HCT116 (cell line): Measurements from ENCODE around the gene PPP2R5A. TPM values are rescaled to one million over a fixed set of nuclear protein-coding genes. Genes with fewer than 3 reads are reported as not detected.

ENCODE experiments used
- ATAC-seq: fragments of 200-7000 bp; cut with Tn5 transposase; 2 replicates; pipeline ENCODE4 v1.9.1; 2020; ENCODE audit warnings: mild to moderate bottlenecking, moderate library complexity
- BruUV-seq: library from RNA; stranded (reverse); fragments of 400-500 nt; replicated peaks from 2 replicates; lab custom pipeline; 2021; lab: Mats Ljungman, UMichigan
- CTCF ChIA-PET: fragments of 300-600 bp; sonication (Branson Sonifier 250); formaldehyde crosslinking; loops from one replicate; lab custom pipeline; 2021; ENCODE audit warnings: antibody characterized with exemption; lab: Charles Lee
- POLR2A ChIA-PET: fragments of 300-600, 350-600 bp; sonication (Branson Sonifier 250); formaldehyde crosslinking; loops from one replicate; lab custom pipeline; 2021; ENCODE audit warnings: antibody characterized with exemption; lab: Charles Lee
- RAD21 ChIA-PET, 2 experiments: fragments of 300-600 bp; sonication (Branson Sonifier 250); formaldehyde crosslinking; loops; one replicate each; lab custom pipeline; 2023; ENCODE audit warnings: low total read pairs in 2 of 2; ENCODE audit not compliant: uncharacterized antibody in 2 of 2, unreplicated experiment in 2 of 2, low non-redundant PET in 1 of 2; lab: Charles Lee
- DNase-seq: peaks from one replicate; pipeline ENCODE4 v3.0.0-alpha.2; 2010; ENCODE audit warnings: low read depth, low spot score
- H2AFZ ChIP-seq: fragments of 200-600 bp; shearing (Covaris generic), sonication (generic); 2 replicates; pipeline ENCODE4 v1.6.1; 2017; ENCODE audit warnings: low read depth, mixed run types, mixed read lengths, antibody characterized with exemption, low read length; ENCODE audit not compliant: poor library complexity, severe bottlenecking
- H3K27ac ChIP-seq: 2 replicates; pipeline ENCODE4 v1.5.1; 2012; ENCODE audit warnings: low read depth, low read length
- H3K27me3 ChIP-seq: fragments of 200-600 bp; sonication (generic); 2 replicates; pipeline ENCODE4 v1.6.1; 2016; ENCODE audit warnings: mixed run types, low read length, mixed read lengths; ENCODE audit not compliant: insufficient read depth
- H3K36me3 ChIP-seq, 2 experiments: fragments of 200-500 bp in 1 of 2; fragments of 200-600 bp in 1 of 2; sonication (Bioruptor generic) in 1 of 2; sonication (generic) in 1 of 2; 2 replicates each; pipeline versions ENCODE4 v1.5.1 to v1.6.1; 2014 to 2016; ENCODE audit warnings: low read length in 2 of 2, inconsistent platforms in 1 of 2, mixed read lengths in 1 of 2, mixed run types in 1 of 2; ENCODE audit not compliant: insufficient read depth in 2 of 2, control insufficient read depth in 1 of 2
- H3K4me1 ChIP-seq, 2 experiments: fragments of 200-600 bp in 1 of 2; sonication (generic) in 1 of 2; 2 replicates each; pipeline versions ENCODE4 v1.5.1 to v1.6.1; 2012 to 2017; ENCODE audit warnings: low read length in 2 of 2, inconsistent platforms in 1 of 2, mild to moderate bottlenecking in 1 of 2, mixed read lengths in 1 of 2, mixed run types in 1 of 2, moderate library complexity in 1 of 2; ENCODE audit not compliant: insufficient read depth in 2 of 2, control insufficient read depth in 1 of 2
- H3K4me2 ChIP-seq: fragments of 200-600 bp; sonication (generic); 2 replicates; pipeline ENCODE4 v1.6.1; 2017; ENCODE audit warnings: mixed run types, low read length, mixed read lengths
- H3K4me3 ChIP-seq, 2 experiments: fragments of 200-600 bp in 1 of 2; sonication (generic) in 1 of 2; replicated peaks in 1 of 2; 2 replicates each; pipeline ENCODE4 v1.5.1; 2011 to 2016; ENCODE audit warnings: low read length in 2 of 2, control low read depth in 1 of 2, low read depth in 1 of 2, mild to moderate bottlenecking in 1 of 2, mixed read lengths in 1 of 2, mixed run types in 1 of 2
- H3K79me2 ChIP-seq: fragments of 200-600 bp; sonication (generic); 2 replicates; pipeline ENCODE4 v1.6.1; 2017; ENCODE audit warnings: mild to moderate bottlenecking, mixed run types, low read length, moderate library complexity, mixed read lengths; ENCODE audit not compliant: insufficient read depth
- H3K9ac ChIP-seq: fragments of 200-600 bp; sonication (generic); 2 replicates; pipeline ENCODE4 v1.6.1; 2016; ENCODE audit warnings: low read length, mixed read lengths
- H3K9me2 ChIP-seq: fragments of 200-600 bp; sonication (generic), shearing (Covaris generic); 2 replicates; pipeline ENCODE4 v1.6.1; 2017; ENCODE audit warnings: mixed run types, mild to moderate bottlenecking, moderate library complexity; ENCODE audit not compliant: insufficient read depth
- H3K9me3 ChIP-seq, 2 experiments: fragments of 200-500 bp in 1 of 2; fragments of 200-600 bp in 1 of 2; sonication (Bioruptor generic) in 1 of 2; sonication (generic) in 1 of 2; 2 replicates each; pipeline ENCODE4 v1.6.1; 2014 to 2017; ENCODE audit warnings: low read length in 2 of 2, mixed read lengths in 2 of 2, inconsistent platforms in 1 of 2, low read depth in 1 of 2, mild to moderate bottlenecking in 1 of 2, mixed run types in 1 of 2, moderate library complexity in 1 of 2; ENCODE audit not compliant: control insufficient read depth in 1 of 2, insufficient read depth in 1 of 2
- H4K20me1 ChIP-seq: fragments of 200-600 bp; sonication (generic), shearing (Covaris generic); 2 replicates; pipeline ENCODE4 v1.6.1; 2017; ENCODE audit warnings: mixed run types, mild to moderate bottlenecking, moderate library complexity; ENCODE audit not compliant: insufficient read depth
- CBX3 ChIP-seq: IDR thresholded peaks from 2 replicates; pipeline ENCODE4 v1.6.1; 2012; ENCODE audit warnings: low read depth
- CEBPB ChIP-seq: IDR thresholded peaks from 2 replicates; pipeline ENCODE4 v1.6.1; 2012; ENCODE audit warnings: low read depth
- EGR1 ChIP-seq: IDR thresholded peaks from 2 replicates; pipeline ENCODE4 v1.6.1; 2012; ENCODE audit warnings: low read depth
- EZH2 ChIP-seq: fragments of 200-600 bp; sonication (generic); IDR thresholded peaks from 2 replicates; pipeline ENCODE4 v1.6.1; 2017; ENCODE audit warnings: antibody characterized with exemption, mixed run types
- EZH2phosphoT487 ChIP-seq: fragments of 200-600 bp; IDR thresholded peaks from 2 replicates; pipeline ENCODE4 v1.6.1; 2018; ENCODE audit warnings: antibody characterized with exemption, borderline replicate concordance
- FOSL1 ChIP-seq: IDR thresholded peaks from 2 replicates; pipeline ENCODE4 v1.6.1; 2012; ENCODE audit warnings: low read depth
- JUND ChIP-seq: IDR thresholded peaks from 2 replicates; pipeline ENCODE4 v1.6.1; 2012
- RAD21 ChIP-seq: IDR thresholded peaks from 2 replicates; pipeline ENCODE4 v1.6.1; 2012; ENCODE audit warnings: low read depth, mild to moderate bottlenecking
- TCF7L2 ChIP-seq: IDR thresholded peaks from 2 replicates; pipeline ENCODE4 v1.7.0; 2011; ENCODE audit warnings: borderline replicate concordance, inconsistent platforms; ENCODE audit not compliant: insufficient read depth, insufficient read length; ENCODE audit errors: extremely low read depth
- intact Hi-C: fragments of 100-400 bp; cut with micrococcal nuclease; formaldehyde crosslinking; loops from 2 replicates; pipeline ENCODE4 v1.10.0; 2022
- total RNA-seq: library from RNA; stranded (reverse); gene quantifications from one replicate; pipeline ENCODE4 v1.2.1, GENCODE V29; 2021; ENCODE audit not compliant: unreplicated experiment
- TF ChIP-seq, protein P1 (sequence below): IDR thresholded peaks from 2 replicates; pipeline ENCODE4 v1.6.1; 2012
- TF ChIP-seq, protein P2 (sequence below): IDR thresholded peaks from 2 replicates; pipeline ENCODE4 v1.6.1; 2012; ENCODE audit warnings: low read depth
- TF ChIP-seq, protein P3 (sequence below), 3 experiments: fragments of 200-600 bp in 1 of 3; sonication (generic) in 1 of 3; IDR thresholded peaks in 2 of 3; conservative IDR thresholded peaks in 1 of 3; 2 replicates each; pipeline ENCODE4 v1.5.1; 2012 to 2017; ENCODE audit warnings: low read depth in 2 of 3, low read length in 2 of 3, antibody characterized with exemption in 1 of 3, borderline replicate concordance in 1 of 3, control low read depth in 1 of 3, mild to moderate bottlenecking in 1 of 3, mixed read lengths in 1 of 3, mixed run types in 1 of 3, moderate library complexity in 1 of 3; ENCODE audit not compliant: insufficient read depth in 1 of 3
- TF ChIP-seq, protein P4 (sequence below): IDR thresholded peaks from 2 replicates; pipeline ENCODE4 v1.6.1; 2012

The PPP2R5A gene
- total RNA-seq, 1 experiment from 2014 or later: 33.1 TPM

DNA sequence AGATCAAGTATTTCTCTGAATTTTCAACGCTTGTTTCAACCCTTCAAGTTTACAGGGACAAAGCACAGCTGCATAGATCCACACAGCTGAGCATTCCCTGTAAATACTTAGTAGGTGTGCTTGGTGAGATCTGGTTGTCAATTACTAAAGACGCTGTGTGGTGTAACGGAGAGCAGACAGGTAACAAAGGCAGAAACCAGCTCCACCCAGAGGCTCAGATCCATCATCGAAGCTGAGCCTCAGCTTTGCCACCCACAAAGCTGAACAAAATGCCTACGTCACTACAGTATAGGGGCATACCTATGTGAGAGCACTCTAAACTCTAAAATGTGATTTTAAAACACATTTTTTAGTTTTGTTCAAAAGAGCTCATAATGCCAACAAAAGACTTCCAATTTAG is 90.8 kb downstream of the PPP2R5A start:
- ATAC-seq: no peak

GRCh38 chr1:212377644-212378043 is 92.4 kb downstream of the PPP2R5A start:
- CTCF ChIA-PET: interaction anchor here (2.1 kb wide), 1 partner anchor 79 kb away, joined by 9 read pairs; no protein-coding TSS in a partner anchor
- POLR2A ChIA-PET: no interaction called here
- intact Hi-C loops: no loop called here
- TF ChIP-seq RAD21: no peak
- TF ChIP-seq, protein P1, sequence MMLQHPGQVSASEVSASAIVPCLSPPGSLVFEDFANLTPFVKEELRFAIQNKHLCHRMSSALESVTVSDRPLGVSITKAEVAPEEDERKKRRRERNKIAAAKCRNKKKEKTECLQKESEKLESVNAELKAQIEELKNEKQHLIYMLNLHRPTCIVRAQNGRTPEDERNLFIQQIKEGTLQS: no peak
- TF ChIP-seq CBX3: no peak
- no peak for TF ChIP-seq JUND
- TF ChIP-seq, protein P2, sequence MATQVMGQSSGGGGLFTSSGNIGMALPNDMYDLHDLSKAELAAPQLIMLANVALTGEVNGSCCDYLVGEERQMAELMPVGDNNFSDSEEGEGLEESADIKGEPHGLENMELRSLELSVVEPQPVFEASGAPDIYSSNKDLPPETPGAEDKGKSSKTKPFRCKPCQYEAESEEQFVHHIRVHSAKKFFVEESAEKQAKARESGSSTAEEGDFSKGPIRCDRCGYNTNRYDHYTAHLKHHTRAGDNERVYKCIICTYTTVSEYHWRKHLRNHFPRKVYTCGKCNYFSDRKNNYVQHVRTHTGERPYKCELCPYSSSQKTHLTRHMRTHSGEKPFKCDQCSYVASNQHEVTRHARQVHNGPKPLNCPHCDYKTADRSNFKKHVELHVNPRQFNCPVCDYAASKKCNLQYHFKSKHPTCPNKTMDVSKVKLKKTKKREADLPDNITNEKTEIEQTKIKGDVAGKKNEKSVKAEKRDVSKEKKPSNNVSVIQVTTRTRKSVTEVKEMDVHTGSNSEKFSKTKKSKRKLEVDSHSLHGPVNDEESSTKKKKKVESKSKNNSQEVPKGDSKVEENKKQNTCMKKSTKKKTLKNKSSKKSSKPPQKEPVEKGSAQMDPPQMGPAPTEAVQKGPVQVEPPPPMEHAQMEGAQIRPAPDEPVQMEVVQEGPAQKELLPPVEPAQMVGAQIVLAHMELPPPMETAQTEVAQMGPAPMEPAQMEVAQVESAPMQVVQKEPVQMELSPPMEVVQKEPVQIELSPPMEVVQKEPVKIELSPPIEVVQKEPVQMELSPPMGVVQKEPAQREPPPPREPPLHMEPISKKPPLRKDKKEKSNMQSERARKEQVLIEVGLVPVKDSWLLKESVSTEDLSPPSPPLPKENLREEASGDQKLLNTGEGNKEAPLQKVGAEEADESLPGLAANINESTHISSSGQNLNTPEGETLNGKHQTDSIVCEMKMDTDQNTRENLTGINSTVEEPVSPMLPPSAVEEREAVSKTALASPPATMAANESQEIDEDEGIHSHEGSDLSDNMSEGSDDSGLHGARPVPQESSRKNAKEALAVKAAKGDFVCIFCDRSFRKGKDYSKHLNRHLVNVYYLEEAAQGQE: no peak
- no peak for TF ChIP-seq CEBPB
- TF ChIP-seq TCF7L2: no peak
- TF ChIP-seq EZH2phosphoT487: no peak
- TF ChIP-seq EZH2: no peak
- TF ChIP-seq FOSL1: no peak
- TF ChIP-seq, protein P3, sequence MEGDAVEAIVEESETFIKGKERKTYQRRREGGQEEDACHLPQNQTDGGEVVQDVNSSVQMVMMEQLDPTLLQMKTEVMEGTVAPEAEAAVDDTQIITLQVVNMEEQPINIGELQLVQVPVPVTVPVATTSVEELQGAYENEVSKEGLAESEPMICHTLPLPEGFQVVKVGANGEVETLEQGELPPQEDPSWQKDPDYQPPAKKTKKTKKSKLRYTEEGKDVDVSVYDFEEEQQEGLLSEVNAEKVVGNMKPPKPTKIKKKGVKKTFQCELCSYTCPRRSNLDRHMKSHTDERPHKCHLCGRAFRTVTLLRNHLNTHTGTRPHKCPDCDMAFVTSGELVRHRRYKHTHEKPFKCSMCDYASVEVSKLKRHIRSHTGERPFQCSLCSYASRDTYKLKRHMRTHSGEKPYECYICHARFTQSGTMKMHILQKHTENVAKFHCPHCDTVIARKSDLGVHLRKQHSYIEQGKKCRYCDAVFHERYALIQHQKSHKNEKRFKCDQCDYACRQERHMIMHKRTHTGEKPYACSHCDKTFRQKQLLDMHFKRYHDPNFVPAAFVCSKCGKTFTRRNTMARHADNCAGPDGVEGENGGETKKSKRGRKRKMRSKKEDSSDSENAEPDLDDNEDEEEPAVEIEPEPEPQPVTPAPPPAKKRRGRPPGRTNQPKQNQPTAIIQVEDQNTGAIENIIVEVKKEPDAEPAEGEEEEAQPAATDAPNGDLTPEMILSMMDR (IDR thresholded peaks at IDR 0.05 in 2 of 3, conservative IDR thresholded peaks at IDR 0.05 in 1 of 3; ENCODE audit: borderline replicate concordance in 1 of 3, insufficient read depth in 1 of 3, low read depth in 2 of 3, low read length in 2 of 3): no peak
- TF ChIP-seq EGR1: no peak

More for the DNA sequence above, 90.8 kb downstream of the PPP2R5A start:
- Histone ChIP-seq H3K9me2 (no peaks in the 10 kb centered on the region), H3K79me2 (no peaks in the 10 kb centered on the region), H3K9ac (no peak overlapping the region), H4K20me1 (no peaks in the 10 kb centered on the region), H3K4me2 (no peak overlapping the region), H2AFZ (no peak overlapping the region), H3K4me1 (no peaks in the 10 kb centered on the region), H3K4me3 (no peak overlapping the region), H3K9me3 (no peaks in the 10 kb centered on the region), H3K27me3 (no peaks in the 10 kb centered on the region), H3K36me3 (peaks cover 0 to 6% of the 10 kb centered on the region in 2 experiments; a peak in 2 of 4 replicates), H3K27ac (no peak overlapping the region)
- RAD21 ChIA-PET: no interaction called here
- TF ChIP-seq, protein P4, sequence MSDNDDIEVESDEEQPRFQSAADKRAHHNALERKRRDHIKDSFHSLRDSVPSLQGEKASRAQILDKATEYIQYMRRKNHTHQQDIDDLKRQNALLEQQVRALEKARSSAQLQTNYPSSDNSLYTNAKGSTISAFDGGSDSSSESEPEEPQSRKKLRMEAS: no peak
- no peak for TF ChIP-seq RAD21
- intact Hi-C loops: no loop called here
- DNase-seq: no peak
- CTCF ChIA-PET: interaction anchor here (1.0 to 2.1 kb wide), 4 partner anchors 8 to 695 kb away, joined by 3 to 9 read pairs (median 4); partner anchors contain the start of genes DTL and INTS7
- BruUV-seq: no TSS peak
- POLR2A ChIA-PET: interaction anchor here (0.8 kb wide), 1 partner anchor 341 kb away, joined by 3 read pairs; the partner anchor contains the start of genes DTL and INTS7

More at GRCh38 chr1:212377644-212378043, 92.4 kb downstream of the PPP2R5A start:
- Histone ChIP-seq H2AFZ (no peak overlapping the region), H3K9me2 (no peaks in the 10 kb centered on the region), H3K4me2 (no peak overlapping the region), H3K9ac (no peak overlapping the region), H3K79me2 (no peaks in the 10 kb centered on the region), H3K9me3 (no peaks in the 10 kb centered on the region), H4K20me1 (no peaks in the 10 kb centered on the region), H3K4me1 (no peaks in the 10 kb centered on the region), H3K27ac (no peak overlapping the region), H3K27me3 (no peaks in the 10 kb centered on the region), H3K4me3 (no peak overlapping the region), H3K36me3 (peaks cover 0 to 6% of the 10 kb centered on the region in 2 experiments; a peak in 2 of 4 replicates)
- BruUV-seq: no TSS peak
- ATAC-seq: no peak
- RAD21 ChIA-PET: no interaction called here
- no peak for DNase-seq
